NCI-H187 (cell line): ENCODE results near the gene HELB.
"Not testable (repeated sequence)": the region's sequence is repeated elsewhere in the genome, so short reads cannot be mapped to it uniquely, and the experiment has no call there.

Experiments used
- DNase-seq, 2 experiments: peaks; one replicate each; lab custom pipeline; 2025; lab: John Stamatoyannopoulos, UW

HELB gene

GRCh38 chr12:66303316-66303804, 1.1 kb downstream of the HELB start:
- not testable (repeated sequence) for DNase-seq

DNA sequence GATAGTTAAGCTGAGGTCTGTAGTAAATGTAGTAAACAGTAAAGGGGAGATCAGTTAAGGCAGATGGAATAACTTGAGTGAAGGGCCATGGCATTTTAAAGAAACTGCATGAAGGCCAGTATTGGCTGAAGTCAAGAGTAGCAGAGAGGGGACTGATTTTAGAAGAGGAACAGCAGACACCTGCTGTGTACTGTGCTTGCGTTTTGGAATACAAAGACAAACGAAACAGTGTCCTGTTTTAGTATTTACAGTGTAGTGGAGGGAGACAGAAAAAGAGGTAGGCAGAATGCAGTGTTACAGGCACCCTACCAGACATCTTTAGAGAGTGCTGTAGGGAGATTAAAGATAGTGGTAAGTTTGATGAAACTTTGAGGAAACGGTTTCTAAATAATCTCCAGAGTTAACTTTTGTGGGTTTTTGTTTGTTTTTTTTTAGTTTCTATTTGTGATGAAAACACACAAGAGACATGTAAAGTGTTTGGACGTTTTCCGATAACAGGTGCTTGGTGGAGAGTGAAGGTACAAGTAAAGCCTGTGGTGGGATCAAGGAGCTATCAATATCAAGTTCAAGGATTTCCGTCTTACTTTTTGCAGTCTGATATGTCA, 2.1 kb downstream of the HELB start:
- no peak for DNase-seq

DNA sequence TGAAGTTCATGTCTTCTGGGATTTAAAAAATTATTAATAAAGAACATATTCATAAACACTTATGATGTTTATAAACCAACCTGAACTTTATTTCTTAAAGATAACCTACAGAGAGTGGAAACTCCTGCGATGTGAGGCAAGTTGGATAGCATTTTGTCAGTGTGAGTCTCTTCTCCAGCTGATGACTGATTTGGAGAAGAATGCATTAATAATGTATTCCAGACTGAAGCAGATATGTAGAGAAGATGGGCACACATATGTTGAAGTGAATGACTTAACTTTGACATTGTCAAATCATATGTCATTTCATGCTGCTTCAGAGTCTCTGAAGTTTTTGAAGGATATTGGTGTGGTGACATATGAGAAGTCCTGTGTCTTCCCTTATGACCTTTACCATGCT, 7.3 kb downstream of the HELB start:
- DNase-seq, result no peak

DNA sequence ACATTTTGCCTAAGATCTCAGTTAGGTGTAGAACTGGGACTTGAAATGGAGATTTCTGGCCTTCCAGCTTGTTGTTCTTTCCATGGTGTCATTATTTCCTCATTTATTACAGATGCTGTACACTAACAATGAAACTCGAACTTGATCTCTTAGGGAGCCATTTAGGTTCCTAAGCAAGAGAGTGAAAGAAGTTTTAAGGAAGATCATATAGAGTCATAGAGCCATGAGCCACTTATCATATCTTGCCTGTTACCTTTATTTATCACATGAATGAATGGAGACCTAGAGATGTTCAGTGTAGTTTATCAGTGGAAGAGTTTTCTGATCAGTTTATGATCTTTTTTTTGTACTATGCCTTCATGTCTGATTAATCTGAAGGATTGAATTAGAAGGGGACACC, 9.9 kb downstream of the HELB start:
- DNase-seq, result no peak

DNA sequence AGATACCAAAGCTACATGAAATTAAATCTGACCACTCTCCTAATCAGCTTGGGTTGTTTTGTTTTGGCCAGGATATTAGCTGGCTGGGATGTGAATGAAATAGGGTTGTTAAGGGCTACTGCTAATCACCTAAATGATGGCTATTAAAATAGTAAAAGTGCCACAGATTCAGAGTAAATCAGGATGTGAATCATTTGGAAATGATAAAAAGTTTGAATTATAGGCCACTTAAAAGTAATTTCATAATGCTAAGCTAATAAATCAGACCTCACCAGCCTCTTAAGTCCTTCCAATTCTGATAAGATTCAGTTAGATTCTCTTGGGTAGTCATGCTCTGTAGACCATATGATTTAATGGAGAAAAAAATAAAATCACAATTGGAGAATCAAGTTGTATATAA, 12.0 kb downstream of the HELB start:
- DNase-seq, result no peak

GRCh38 chr12:66319266-66319954, 17.1 kb downstream of the HELB start:
- DNase-seq, result no peak

- no peak for DNase-seq
These were observed 18.7 kb downstream of the HELB start for GRCh38 chr12:66320996-66321395.

- DNase-seq, result no peak
These were observed 19.1 kb downstream of the HELB start for GRCh38 chr12:66321435-66321834.

DNA sequence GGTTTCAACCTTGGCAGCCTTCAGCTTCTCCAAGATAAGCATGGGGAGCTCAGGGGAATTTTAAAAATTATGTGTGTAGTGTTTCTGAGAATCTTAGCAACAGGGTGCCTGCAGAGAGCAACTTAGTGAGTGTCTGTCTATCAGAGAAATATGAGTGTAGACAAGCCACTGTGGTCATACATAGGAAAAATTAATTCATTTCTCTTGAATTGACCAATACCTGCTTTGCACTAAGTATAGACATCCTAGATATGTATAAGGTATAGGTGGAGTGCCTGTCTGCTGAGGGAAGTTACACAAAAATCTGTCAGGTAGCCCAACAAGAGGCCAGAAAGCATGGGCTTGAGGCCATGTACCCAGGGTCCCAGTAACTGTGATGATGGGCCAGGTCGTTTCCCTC, 20.7 kb downstream of the HELB start:
- DNase-seq, result no peak

- DNase-seq, result no peak
These were observed 27.6 kb downstream of the HELB start for GRCh38 chr12:66329941-66330340.

- no peak for DNase-seq
These were observed 28.7 kb downstream of the HELB start for GRCh38 chr12:66331016-66331415.

DNA sequence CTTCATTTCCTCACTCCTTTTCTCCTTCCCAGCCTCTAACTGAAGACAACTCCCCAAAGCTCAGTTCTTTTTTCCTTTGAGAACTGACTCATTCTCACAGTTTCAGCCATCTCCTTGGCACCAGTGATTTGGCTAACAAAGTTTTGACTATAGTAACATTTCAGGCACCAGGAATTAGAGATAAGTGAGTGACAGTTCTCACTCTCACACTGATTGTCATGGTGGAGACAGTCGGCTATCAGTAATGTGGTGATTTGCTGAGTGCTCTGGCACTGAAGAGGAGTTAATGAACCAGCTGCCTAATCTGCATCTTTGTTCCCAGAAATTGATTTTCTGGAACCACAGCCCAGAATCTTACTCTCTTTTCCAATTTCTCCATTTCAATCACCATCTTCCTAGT, 29.5 kb downstream of the HELB start:
- no peak for DNase-seq

DNA sequence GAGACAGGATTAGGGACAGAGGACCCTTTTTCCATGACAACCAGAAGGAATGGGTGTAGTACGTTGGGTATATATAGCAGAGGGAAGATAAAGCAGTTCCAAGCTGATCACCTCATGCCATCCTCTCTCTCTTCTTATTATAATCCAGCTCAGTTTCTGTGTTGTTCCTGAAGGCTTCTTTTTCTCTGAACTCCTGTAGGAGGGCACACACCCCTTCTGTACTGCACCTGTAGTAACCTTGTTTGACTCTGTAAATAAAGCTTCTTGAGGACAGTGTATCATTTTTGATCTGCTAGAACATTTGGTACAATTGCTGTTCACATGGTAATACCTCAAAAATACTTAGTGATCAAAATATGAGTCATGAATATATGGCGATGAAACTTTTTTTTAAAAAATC, 33.5 kb downstream of the HELB start:
- DNase-seq, result no peak

GRCh38 chr12:66337381-66338010, 35.2 kb downstream of the HELB start:
- no peak for DNase-seq

DNA sequence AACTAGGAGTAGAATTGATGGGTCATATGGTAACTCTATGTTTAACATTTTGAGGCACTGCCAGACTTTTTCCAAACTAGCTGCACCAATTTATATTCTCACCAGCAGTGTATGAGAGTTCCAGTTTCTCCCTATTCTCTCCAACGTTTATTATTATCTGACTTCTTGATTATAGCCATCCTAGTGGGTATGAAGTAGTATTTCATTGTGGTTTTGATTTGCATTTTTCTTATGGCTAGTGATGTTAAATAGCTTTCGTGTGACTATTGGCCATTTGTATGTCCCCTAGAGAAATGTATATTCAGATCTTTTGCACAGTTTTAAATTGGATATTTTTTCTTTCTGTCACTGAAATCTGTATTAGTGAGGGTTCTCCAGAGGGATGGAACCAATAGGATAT, 37.8 kb downstream of the HELB start:
- DNase-seq, result no peak

- no peak for DNase-seq
These were observed 38.8 kb downstream of the HELB start for GRCh38 chr12:66341126-66341525.

DNA sequence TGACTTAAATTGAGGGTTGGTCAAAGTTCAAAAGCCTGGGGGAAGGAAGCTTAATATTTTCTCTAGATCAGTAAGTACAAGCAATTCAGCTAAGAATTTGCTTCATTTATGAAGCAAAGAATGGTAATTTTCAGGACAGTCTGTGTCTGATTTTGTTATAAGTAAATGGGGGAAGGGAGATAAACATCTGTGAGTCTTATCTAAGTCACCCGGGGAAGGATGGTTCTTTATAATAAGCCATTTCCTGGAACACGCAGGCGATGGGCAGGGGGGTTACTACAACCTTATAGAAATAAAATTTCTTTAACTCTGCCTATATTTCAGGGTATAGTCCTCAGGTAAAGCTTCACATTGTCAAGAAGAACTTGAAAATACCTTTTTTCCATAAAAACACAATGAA, 42.9 kb downstream of the HELB start:
- DNase-seq, result no peak

DNA sequence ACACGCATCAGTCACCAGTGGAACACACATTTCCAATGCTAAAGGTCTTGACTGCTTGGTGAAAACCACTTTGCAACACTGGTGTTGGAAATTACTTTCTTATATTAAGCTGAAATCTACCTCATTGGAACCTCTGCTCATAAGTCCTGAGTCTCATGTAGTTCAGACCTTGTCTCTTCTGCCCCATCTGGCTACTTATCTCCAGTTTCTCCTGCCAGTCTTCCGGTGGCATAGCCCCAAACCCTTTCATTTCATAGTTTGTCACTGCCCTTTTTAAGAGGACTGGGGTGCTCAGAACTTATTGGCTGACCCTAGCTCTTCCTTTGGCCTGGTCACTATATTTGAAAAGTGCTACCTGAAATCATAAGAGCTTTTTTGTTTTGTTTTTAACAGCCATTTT, 43.7 kb downstream of the HELB start:
- no peak for DNase-seq

DNA sequence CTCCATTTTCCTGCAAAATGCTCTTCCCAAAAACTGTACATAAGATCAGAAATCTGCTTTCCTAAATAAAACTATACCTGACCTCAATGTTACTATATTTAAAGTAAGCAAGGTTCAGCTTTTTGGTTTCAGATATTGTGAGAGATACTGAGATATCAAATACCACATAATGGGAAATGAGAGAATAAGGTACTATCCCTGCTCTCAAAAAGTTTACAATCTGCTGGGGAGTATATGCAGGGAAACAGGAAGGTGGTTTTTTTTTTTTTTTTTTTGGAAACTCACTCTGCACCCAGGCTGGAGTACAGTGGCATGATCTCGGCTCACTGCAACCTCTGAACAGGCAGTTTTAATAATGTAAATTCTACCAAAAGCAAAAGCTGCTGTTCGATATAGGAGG, 49.0 kb downstream of the HELB start:
- DNase-seq, result no peak

- DNase-seq, result no peak
These were observed 49.9 kb downstream of the HELB start for GRCh38 chr12:66352197-66352596.

- no peak for DNase-seq
These were observed 50.6 kb downstream of the HELB start for GRCh38 chr12:66352899-66353298.

GRCh38 chr12:66354291-66354690, 52.0 kb downstream of the HELB start:
- DNase-seq, result no peak

- DNase-seq, result no peak
These were observed 57.0 kb downstream of the HELB start for GRCh38 chr12:66359300-66359699.

GRCh38 chr12:66361703-66362102, 59.4 kb downstream of the HELB start:
- no peak for DNase-seq
